ENCODE results near the gene RUVBL1. TPM values are rescaled to one million over a fixed set of nuclear protein-coding genes. Genes with fewer than 3 reads are reported as not detected.

RUVBL1 gene
- total and polyA plus RNA-seq, 2 of the 4 experiments (the other 2 are of a cell fraction), result 68.7 to 83.3 TPM

GRCh38 chr3:128112357-128112968, 11.1 kb downstream of the RUVBL1 start (continued):
- TF ChIP-seq CTCF (conservative IDR thresholded peaks at IDR 0.05; ENCODE audit: low read depth, low read length) (peak; percentile 11; the same call in 1 of the 2 replicates), RCOR1 (IDR thresholded peaks at IDR 0.05; ENCODE audit: insufficient replicate concordance, low read length) (peak; percentile 20), POLR2A (IDR thresholded peaks at IDR 0.05; ENCODE audit: low read depth, low read length) (no peak), RAD21 (IDR thresholded peaks at IDR 0.05; ENCODE audit: low read length) (no peak), NFE2L2 (IDR thresholded peaks at IDR 0.05; ENCODE audit: low read depth, low read length) (no peak), MAFK (IDR thresholded peaks at IDR 0.05; ENCODE audit: low read depth, low read length) (no peak)

Data from IMR-90 (cell line).